ENCODE results near the gene CAMK2N2.

Gene CAMK2N2

DNA sequence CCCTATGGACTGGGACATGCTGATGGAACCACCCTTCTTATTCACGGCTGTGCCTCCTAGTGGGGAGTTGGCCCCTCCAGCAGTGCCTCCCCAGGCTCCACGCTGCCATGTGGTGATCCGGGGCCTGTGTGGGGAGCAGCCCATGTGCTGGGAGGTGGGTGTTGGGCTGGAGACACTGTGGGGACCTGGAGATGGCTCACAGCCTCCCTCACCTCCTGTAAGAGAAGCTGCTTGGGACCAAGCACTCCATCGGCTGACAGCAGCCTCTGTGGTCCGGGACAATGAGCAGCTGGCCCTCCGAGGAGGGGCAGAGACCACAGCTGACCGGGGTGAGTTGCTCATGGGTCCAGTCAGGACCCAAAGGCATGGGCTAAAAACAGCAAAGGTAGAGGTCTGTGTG lies 21.6 kb downstream of the CAMK2N2 start:
- FAIRE-seq (no peak), DNase-seq (ENCODE audit: insufficient read length, low spot score) (no peak)
- TF ChIP-seq POLR2A (IDR thresholded peaks at IDR 0.05; ENCODE audit: low read depth, low read length): no peak

DNA sequence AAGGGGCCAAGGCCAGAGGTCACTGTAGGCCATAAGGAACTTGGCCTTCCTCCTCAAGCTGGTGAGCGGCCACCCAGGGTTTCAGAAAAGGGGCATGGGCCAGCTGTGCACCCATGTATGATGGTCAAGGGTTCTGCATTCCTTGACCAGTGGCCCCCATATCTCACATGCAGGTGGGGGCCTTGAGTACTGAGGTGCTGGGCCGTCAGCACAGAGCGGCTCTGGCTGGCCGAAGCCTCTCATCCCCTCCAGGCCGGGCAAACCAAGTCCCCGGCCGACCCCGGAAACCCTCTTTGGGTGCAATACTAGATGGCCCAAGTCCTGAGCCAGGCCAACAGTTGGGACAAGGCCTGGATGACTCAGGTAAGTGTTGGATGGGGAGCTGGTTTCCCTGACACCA lies 22.1 kb downstream of the CAMK2N2 start:
- DNase-seq (ENCODE audit: insufficient read length, low spot score): no peak
- TF ChIP-seq POLR2A (IDR thresholded peaks at IDR 0.05; ENCODE audit: low read depth, low read length): no peak
- FAIRE-seq: no peak

DNA sequence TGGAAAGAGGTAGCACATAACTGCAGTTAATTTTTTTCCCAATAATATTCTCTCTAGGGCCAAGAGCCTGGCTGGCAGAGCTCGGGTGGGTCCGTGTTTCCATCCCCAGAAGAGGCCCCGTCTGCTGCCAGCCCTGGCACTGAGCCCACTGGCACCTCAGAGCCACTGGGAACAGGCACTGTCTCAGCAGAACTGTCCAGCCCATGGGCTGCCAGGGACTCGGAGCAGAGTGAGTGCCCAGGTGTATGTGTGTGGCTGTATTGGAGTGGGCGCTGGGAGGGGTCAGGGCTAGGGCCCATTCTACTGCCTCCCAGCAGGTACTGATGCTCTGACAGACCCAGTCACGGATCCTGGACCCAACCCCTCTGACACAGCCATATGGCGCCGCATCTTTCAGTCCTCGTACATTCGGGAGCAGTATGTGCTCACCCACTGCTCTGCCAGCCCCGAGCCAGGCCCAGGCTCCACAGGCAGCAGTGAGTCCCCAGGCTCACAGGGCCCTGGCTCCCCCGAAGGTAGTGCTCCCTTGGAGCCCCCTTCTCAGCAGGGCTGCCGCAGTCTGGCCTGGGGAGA lies 23.0 kb downstream of the CAMK2N2 start:
- no peak for TF ChIP-seq POLR2A (IDR thresholded peaks at IDR 0.05; ENCODE audit: low read depth, low read length)
- FAIRE-seq: no peak
- DNase-seq (ENCODE audit: insufficient read length, low spot score): no peak

DNA sequence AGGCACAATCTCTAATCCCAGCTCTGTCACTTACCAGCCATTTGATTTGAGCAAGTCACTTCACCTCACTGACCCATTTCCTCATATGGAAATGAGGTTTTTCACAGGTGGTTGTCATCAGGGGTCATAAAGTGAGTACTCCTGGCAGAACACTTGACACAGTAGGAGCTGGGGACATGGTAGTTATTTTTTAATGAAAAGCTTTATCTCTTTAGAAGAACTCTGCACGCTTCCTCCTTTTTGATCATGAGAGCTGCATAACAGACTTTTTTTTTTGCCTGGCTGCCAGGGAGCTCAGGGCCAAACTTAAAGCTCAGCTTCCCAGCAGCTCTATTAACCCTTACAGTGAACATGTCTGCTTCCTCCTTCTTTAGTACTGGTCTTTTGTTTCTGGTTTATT lies 23.5 kb downstream of the CAMK2N2 start:
- FAIRE-seq: no peak
- no peak for DNase-seq (ENCODE audit: insufficient read length, low spot score)

DNA sequence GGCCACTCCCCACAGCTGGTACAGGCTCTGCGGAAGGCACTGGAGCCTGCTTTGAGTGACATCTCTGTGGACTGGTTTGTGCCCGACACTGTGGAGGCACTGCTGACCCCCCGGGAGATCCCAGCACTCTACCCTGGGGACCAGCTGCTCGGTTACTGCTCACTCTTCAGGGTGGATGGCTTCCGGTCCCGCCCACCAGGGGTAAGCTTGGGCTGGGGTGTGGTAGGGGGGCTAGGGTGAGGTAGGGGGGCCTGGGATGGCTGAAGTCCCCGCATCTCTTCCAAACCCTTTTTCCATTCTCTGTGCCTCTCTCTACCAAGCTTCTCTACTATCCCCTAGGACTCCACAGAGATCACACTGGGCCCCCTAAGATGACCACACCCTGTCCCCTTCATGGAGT lies 24.1 kb downstream of the CAMK2N2 start:
- no peak for FAIRE-seq

More for the DNA sequence above, 23.5 kb downstream of the CAMK2N2 start:
- no peak for TF ChIP-seq POLR2A (IDR thresholded peaks at IDR 0.05; ENCODE audit: low read depth, low read length)

DNA sequence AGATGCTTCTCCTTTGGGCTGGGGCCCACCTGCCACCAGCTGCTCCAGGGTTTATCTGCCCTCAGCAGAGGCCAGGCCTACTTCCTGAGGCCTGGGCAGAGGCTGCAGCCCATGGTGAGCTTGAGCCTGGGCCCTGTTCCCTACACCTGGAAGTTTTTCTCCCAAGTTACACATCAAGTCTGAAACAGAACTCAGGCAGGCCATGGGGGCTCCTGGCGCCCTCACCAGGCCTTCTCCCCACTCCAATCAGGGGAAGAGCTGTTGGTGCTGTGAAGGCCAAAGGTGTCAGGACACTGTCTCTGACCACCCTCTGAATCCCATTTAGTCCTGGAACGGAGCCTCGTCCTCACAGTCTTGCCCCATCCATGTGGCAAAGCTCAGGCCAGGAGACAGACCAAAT lies 24.7 kb downstream of the CAMK2N2 start:
- no peak for TF ChIP-seq POLR2A (IDR thresholded peaks at IDR 0.05; ENCODE audit: low read depth, low read length)
- FAIRE-seq: no peak

More for the DNA sequence above, 24.1 kb downstream of the CAMK2N2 start:
- no peak for TF ChIP-seq POLR2A (IDR thresholded peaks at IDR 0.05; ENCODE audit: low read depth, low read length)
- no peak for DNase-seq (ENCODE audit: insufficient read length, low spot score)

DNA sequence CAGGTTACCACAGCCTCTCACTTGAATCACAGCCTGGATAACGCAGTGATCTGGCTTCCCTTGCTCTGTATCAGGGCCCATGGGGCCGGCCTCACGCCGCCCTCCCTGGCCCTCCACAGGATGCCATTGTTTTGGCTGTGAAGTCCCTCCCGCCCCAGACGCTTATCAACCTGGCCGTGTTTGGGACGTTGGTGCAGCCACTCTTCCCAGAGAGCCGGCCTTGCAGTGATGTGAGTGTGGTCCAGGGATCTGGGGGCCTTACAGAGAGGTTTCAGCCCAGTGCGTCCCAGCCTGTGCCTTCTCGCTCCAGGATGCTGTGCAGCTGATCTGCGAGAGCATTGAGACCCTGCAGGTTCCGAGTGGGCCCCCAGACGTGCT lies 25.3 kb downstream of the CAMK2N2 start:
- TF ChIP-seq POLR2A (IDR thresholded peaks at IDR 0.05; ENCODE audit: low read depth, low read length): no peak
- FAIRE-seq: no peak
- DNase-seq (ENCODE audit: insufficient read length, low spot score): no peak

More for the DNA sequence above, 24.7 kb downstream of the CAMK2N2 start:
- no peak for DNase-seq (ENCODE audit: insufficient read length, low spot score)

DNA sequence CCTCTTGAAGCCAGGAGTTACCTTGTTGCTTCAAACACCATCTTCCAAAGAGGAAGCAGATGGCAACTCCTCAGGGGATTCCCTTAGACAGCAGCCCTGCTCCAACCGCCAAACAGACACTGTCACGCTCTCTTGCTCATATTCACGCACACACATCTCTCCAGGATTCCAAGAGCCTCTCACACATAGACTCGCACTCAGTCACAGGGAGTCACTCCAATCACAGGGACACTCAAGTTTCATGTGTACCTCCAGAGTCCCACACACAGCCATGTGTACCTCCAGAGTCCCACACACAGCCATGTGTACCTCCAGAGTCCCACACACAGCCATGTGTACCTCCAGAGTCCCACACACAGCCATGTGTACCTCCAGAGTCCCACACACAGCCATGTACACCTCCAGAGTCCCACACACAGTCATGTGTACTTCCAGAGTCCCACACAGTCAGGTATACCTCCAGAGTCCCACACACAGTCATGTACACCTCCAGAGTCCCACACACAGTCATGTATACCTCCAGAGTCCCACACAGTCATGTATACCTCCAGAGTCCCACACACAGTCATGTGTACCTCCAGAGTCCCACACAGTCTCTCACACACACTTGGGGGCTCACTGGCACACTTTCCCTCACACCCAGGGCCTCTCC lies 25.8 kb downstream of the CAMK2N2 start:
- no peak for FAIRE-seq
- no peak for TF ChIP-seq POLR2A (IDR thresholded peaks at IDR 0.05; ENCODE audit: low read depth, low read length)
- no peak for DNase-seq (ENCODE audit: insufficient read length, low spot score)

DNA sequence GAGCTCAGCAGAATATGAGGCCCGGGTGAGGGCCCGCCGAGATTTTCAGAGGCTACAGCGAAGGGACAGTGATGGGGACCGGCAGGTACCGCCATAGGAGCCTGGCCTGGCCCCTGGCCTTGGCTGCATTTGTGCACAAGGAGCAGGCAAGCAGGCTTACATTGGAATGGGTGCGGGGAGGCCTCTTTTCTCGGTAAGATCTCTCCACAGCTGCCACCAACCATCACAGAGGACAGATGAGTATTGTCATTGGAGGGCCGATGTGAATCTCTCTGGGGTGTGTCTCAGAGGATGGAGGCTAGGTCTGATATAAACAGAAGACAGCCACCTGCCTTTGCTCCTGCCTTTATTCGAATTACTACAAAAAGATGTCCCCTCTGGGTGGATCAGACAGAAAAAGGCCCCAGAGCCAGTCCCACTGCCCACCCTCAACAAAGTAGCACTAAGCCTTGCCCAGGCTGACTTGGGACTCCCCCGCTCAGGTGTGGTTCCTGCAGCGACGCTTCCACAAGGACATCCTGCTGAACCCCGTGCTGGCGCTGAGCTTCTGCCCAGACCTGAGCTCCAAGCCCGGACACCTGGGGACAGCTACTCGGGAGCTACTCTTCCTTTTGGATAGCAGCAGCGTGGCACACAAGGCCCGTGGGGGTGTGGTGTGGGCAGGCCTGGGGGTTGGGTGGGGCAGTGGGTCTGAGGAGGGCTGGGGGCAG lies 26.5 kb downstream of the CAMK2N2 start:
- TF ChIP-seq POLR2A (IDR thresholded peaks at IDR 0.05; ENCODE audit: low read depth, low read length): no peak
- FAIRE-seq (no peak), DNase-seq (ENCODE audit: insufficient read length, low spot score) (peak; percentile 7)

DNA sequence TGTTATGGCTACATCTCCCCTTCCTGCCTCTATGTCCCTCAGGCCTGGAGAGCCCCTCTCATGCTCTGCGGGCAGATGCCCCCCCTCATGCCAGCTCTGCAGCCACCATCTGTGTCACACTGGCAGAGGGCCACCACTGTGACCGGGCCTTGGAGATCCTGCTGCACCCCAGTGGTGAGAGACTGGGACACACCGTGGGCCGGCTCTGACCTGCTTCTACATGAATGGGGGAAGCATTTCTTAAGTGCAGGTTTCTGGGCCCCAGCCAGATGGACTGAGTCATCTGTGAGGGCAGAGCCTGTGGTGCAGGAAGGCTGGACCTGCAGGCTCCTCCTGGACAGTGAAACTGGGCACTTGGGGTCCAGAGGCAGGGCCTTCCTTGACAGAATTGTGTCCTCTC lies 27.1 kb downstream of the CAMK2N2 start:
- peak; percentile 100 for DNase-seq (ENCODE audit: insufficient read length, low spot score)
- no peak for TF ChIP-seq POLR2A (IDR thresholded peaks at IDR 0.05; ENCODE audit: low read depth, low read length)
- peak; percentile 97 for FAIRE-seq

DNA sequence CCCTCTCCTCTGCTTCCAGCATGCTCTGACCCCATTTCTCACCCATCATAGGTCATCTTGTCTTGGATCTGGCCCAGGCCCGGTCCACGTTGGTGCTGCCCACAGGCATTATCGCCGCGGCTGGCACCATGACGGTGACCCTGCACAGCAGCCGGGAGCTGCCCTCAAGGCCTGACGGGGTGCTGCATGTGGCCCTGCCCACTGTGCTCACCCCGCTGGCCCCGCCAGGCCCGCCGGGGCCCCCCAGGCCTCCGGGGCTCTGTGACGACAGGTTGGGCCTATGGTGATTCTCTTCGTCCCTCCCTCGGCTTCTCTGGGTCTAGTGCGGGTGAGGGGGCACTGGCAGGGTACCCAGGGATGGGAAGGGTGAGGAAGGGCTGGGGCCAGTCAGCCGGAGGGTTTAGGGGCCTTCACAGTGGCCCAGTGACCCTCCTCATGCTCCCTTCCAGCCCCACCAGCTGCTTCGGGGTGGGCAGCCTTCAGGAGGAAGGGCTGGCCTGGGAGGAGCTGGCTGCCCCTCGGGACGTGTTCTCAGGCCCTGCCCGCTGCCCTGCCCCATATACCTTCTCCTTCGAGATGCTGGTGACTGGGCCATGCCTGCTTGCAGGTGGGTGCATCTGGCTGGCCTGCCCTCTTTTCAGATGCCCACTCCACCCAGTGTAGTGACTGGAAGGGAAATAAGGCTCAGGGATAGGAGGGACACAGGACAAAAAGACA lies 28.1 kb downstream of the CAMK2N2 start:
- DNase-seq (ENCODE audit: insufficient read length, low spot score): no peak
- no peak for TF ChIP-seq POLR2A (IDR thresholded peaks at IDR 0.05; ENCODE audit: low read depth, low read length)
- FAIRE-seq: no peak

DNA sequence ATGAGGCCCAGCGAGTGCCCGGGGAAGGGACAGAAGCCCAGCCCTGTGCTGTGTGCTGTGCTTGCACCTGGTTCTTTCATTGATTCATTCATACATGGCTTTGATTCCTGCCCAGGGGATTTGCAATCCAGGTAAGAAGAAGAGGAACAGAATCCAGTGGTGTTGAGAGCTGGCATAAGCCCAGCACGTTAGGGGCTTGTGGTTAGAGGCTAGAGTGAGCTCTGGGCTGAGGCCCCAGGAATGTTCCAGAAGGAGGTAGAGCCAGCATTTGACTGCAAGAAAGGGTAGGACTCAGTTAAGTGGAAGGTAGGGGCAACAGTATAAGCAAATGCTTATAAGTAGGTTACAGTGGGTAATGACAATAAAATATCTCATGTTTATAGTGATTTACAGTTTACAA lies 29.7 kb downstream of the CAMK2N2 start:
- TF ChIP-seq POLR2A (IDR thresholded peaks at IDR 0.05; ENCODE audit: low read depth, low read length): no peak
- DNase-seq (ENCODE audit: insufficient read length, low spot score) (no peak), FAIRE-seq (no peak)

DNA sequence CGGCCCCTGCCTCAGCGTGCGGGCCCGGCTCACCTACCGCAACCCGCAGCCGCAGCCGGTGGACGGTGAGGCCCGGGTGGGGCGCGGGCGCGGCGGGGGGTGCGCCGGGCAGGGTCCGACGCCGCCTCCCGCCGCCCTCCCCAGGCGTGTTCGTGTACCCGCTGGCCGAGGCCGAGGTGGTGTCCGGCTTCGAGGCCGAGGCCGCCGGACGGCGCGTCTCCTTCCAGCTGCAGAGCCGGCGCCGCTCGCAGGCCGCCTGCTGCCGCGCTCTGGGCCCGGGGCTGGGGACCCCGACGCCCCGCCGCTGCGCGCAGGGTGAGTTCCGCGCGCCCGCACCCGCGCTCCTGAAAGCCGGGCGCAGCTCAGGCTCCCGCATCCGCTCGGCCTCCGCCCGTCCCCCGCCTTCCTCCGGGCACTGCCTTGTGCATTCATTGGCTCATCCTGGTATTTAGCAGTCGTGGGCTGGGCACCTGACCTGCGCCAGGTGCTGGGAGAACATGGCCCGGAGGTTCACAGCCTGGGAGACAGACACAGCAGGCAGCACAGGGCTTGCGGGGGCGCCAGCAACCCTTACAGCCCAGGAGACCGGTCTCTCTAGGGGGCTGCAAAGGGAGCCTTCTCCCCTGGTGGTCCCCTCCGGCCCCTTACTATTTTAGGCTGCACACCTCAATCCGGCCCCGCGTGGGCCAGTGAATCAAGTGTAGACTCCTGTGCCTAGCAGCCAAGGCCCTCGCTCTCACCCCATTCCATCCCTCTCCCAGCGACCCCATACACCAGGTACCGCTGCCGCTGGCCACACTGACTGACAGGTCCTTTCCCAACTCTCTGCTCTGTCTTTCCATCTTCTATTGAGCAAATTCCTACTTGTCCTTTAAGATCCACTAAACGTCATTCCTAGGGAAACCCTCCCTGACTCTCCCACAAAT lies 30.5 kb downstream of the CAMK2N2 start:
- TF ChIP-seq POLR2A (IDR thresholded peaks at IDR 0.05; ENCODE audit: low read depth, low read length): no peak
- FAIRE-seq (no peak), DNase-seq (ENCODE audit: insufficient read length, low spot score) (no peak)

Measured in H54 (cell line).